NCI-H146 treated with DMSO at 0.1 percent for 48 hours (cell line): Measurements from ENCODE around the gene TOX2.

ENCODE experiments used
- DNase-seq: peaks from one replicate; lab custom pipeline; 2025; ENCODE audit not compliant: unreplicated experiment; lab: John Stamatoyannopoulos, UW

Gene TOX2

GRCh38 chr20:43938932-43939761 lies 24.5 kb downstream of the TOX2 start:
- DNase-seq, result no peak

GRCh38 chr20:43939762-43940121 lies 25.1 kb downstream of the TOX2 start:
- no peak for DNase-seq

- no peak for DNase-seq
Measured at GRCh38 chr20:43940518-43941225, 26.0 kb downstream of the TOX2 start.

- DNase-seq, result no peak
Measured at GRCh38 chr20:43941476-43942200, 27.0 kb downstream of the TOX2 start.

- DNase-seq, result no peak
Measured at GRCh38 chr20:43942201-43942590, 27.5 kb downstream of the TOX2 start.

- DNase-seq, result no peak
Measured at GRCh38 chr20:43942667-43943285, 28.1 kb downstream of the TOX2 start.

- no peak for DNase-seq
Measured at GRCh38 chr20:43943725-43944124, 29.1 kb downstream of the TOX2 start.

- no peak for DNase-seq
Measured at GRCh38 chr20:43944653-43945235, 30.1 kb downstream of the TOX2 start.

GRCh38 chr20:43945391-43946205 lies 30.9 kb downstream of the TOX2 start:
- no peak for DNase-seq

- no peak for DNase-seq
Measured at GRCh38 chr20:43946206-43946491, 31.5 kb downstream of the TOX2 start.

- no peak for DNase-seq
Measured at GRCh38 chr20:43946659-43947315, 32.1 kb downstream of the TOX2 start.

- DNase-seq, result no peak
Measured at GRCh38 chr20:43947316-43947710, 32.7 kb downstream of the TOX2 start.

- DNase-seq, result no peak
Measured at GRCh38 chr20:43948455-43948854, 33.8 kb downstream of the TOX2 start.

GRCh38 chr20:43949248-43949647 lies 34.6 kb downstream of the TOX2 start:
- no peak for DNase-seq

- no peak for DNase-seq
Measured at GRCh38 chr20:43949741-43950618, 35.3 kb downstream of the TOX2 start.

GRCh38 chr20:43953919-43954592 lies 39.4 kb downstream of the TOX2 start:
- DNase-seq, result no peak

- no peak for DNase-seq
Measured at GRCh38 chr20:43954704-43955061, 40.0 kb downstream of the TOX2 start.

- no peak for DNase-seq
Measured at GRCh38 chr20:43955062-43955749, 40.6 kb downstream of the TOX2 start.
